HAP-1 (cell line): ENCODE data around the gene KLF17.
A peak's percentile ranks its signal among the peaks of the same experiment; 100 is the strongest.

Experiments
- DNase-seq, 2 experiments: peaks; one replicate each; pipeline ENCODE4 v3.0.0-alpha.2; 2016 to 2020; ENCODE audit warnings: low spot score in 2 of 2
- H3K27me3 ChIP-seq: fragments of 250-450 bp; sonication (Bioruptor Pico); 2 replicates; pipeline ENCODE4 v1.5.1; 2020; ENCODE audit warnings: low read depth, mild to moderate bottlenecking, moderate library complexity
- H3K36me3 ChIP-seq: fragments of 250-450 bp; sonication (Bioruptor Pico); replicated peaks from 2 replicates; pipeline ENCODE4 v1.5.1; 2020; ENCODE audit warnings: mild to moderate bottlenecking
- H3K4me1 ChIP-seq: fragments of 250-450 bp; sonication (Bioruptor Pico); 2 replicates; pipeline ENCODE4 v1.5.1; 2020; ENCODE audit warnings: mild to moderate bottlenecking
- H3K4me3 ChIP-seq: fragments of 250-450 bp; sonication (Bioruptor Pico); 2 replicates; pipeline ENCODE4 v1.5.1; 2020; ENCODE audit warnings: mild to moderate bottlenecking, moderate library complexity
- H3K9me3 ChIP-seq: fragments of 250-450 bp; sonication (Bioruptor Pico); 2 replicates; pipeline ENCODE4 v1.5.1; 2020; ENCODE audit warnings: mild to moderate bottlenecking, moderate library complexity
- in situ Hi-C: fragments of 300-500 bp; cut with MboI; formaldehyde crosslinking; loops from 3 replicates; pipeline ENCODE4 v1.14.3; 2020; ENCODE audit warnings: low sequenced_read_pairs, inconsistent platforms, mixed read lengths

Gene KLF17, protein sequence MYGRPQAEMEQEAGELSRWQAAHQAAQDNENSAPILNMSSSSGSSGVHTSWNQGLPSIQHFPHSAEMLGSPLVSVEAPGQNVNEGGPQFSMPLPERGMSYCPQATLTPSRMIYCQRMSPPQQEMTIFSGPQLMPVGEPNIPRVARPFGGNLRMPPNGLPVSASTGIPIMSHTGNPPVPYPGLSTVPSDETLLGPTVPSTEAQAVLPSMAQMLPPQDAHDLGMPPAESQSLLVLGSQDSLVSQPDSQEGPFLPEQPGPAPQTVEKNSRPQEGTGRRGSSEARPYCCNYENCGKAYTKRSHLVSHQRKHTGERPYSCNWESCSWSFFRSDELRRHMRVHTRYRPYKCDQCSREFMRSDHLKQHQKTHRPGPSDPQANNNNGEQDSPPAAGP

GRCh38 chr1:44118682-44119081, at the start of gene KLF17:
Gene KLF17 (plus strand): TSS chr1:44118821. CDS start chr1:44118908, 87 bp downstream.
- no peak within 1 kb of the TSS for H3K4me3 ChIP-seq
- peaks cover 56% of the 10 kb centered on the region for H3K27me3 ChIP-seq
- no peaks in the 10 kb centered on the region for H3K4me1 ChIP-seq
- no peaks in the 10 kb centered on the region for H3K36me3 ChIP-seq
- no peak for DNase-seq
- H3K9me3 ChIP-seq, result no peaks in the 10 kb centered on the region; the same call in 1 of the 2 replicates
- in situ Hi-C loops, result no loop called here

DNA sequence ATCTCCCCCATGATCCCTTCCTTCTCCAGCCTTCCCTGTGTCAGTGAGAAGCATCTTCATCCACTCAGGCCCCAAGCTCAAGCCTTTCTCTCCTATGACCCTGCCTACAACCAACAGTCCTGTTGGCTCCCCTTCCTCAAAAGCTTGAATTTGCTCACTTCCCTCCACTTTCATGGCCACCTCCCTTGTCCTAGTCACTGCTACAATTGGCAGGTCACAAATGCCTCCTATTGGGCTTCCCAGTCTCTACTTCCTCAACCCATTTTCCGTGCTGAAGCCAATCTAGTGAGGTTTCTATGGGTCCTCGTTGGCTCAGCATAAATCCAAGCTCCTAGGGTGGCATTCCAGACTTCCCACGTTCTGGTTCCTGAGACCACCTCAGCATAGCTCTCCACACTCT, 47.2 kb upstream of the KLF17 start:
- Histone ChIP-seq H3K27me3 (peaks cover 3% of the 10 kb centered on the region; the same call in 1 of the 2 replicates), H3K4me1 (no peaks in the 10 kb centered on the region), H3K36me3 (no peaks in the 10 kb centered on the region), H3K4me3 (no peak overlapping the region), H3K9me3 (no peaks in the 10 kb centered on the region)
- in situ Hi-C loops, result loop anchor here (25.0 kb wide), 1 partner anchor 834 kb away; no protein-coding TSS in a partner anchor
- DNase-seq, result no peak

DNA sequence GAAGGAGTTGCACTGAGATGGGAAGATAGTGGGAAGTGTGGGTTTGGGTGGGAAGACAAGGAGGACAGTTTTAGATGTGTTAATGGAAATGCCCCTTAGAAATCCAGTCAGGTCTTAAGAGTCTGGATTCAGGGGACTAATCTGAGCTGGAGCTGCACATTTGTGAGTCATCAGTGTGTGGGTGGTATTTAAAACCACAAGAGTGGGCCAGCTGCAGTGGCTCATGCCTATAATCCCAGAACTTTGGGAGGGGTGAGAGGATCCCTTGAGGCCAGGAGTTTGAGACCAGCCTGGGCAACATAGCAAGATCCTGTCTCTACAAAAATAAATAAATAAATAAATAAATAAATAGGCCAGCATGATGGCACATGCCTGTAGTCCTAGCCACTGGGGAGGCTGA, 46.4 kb upstream of the KLF17 start:
- H3K4me3 ChIP-seq, result no peak overlapping the region
- no peaks in the 10 kb centered on the region for H3K36me3 ChIP-seq
- H3K9me3 ChIP-seq, result no peaks in the 10 kb centered on the region
- in situ Hi-C loops, result loop anchor here (25.0 kb wide), 1 partner anchor 835 kb away; no protein-coding TSS in a partner anchor
- DNase-seq, result no peak
- H3K4me1 ChIP-seq, result no peaks in the 10 kb centered on the region
- H3K27me3 ChIP-seq, result peaks cover 3% of the 10 kb centered on the region; the same call in 1 of the 2 replicates

DNA sequence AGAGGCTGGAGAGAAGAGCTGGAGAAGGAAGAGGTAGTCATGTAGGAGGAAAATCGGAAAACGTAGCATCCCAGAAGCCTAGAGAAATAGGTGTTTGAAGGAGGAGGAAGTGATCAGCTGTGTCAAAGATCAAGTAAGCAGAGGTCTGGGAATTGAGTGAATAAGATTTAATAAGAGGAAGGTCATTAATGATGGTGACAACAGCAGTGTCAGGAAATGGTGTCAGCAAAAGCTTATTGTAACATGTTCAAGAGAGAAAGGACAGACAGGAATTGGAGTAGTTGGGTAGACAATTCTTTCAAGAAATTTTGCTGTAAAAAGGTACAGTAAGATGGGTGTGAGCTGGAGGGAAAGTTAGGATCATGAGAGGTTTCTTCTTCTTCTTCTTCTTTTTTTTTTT, 45.8 kb upstream of the KLF17 start:
- Histone ChIP-seq H3K4me1 (peaks cover 2% of the 10 kb centered on the region; the same call in 1 of the 2 replicates), H3K4me3 (no peak overlapping the region), H3K9me3 (no peaks in the 10 kb centered on the region), H3K36me3 (no peaks in the 10 kb centered on the region), H3K27me3 (no peaks in the 10 kb centered on the region)
- DNase-seq, result no peak
- in situ Hi-C loops, result loop anchor here (25.0 kb wide), 1 partner anchor 836 kb away; no protein-coding TSS in a partner anchor

- no peaks in the 10 kb centered on the region for H3K36me3 ChIP-seq
- no peak for DNase-seq
- in situ Hi-C loops, result loop anchor here (25.0 kb wide), 1 partner anchor 836 kb away; no protein-coding TSS in a partner anchor
- H3K9me3 ChIP-seq, result no peaks in the 10 kb centered on the region
- H3K4me3 ChIP-seq, result no peak overlapping the region
- peaks cover 5% of the 10 kb centered on the region; the same call in 1 of the 2 replicates for H3K4me1 ChIP-seq
- no peaks in the 10 kb centered on the region for H3K27me3 ChIP-seq
Observed at GRCh38 chr1:44073528-44073927, 45.1 kb upstream of the KLF17 start.

DNA sequence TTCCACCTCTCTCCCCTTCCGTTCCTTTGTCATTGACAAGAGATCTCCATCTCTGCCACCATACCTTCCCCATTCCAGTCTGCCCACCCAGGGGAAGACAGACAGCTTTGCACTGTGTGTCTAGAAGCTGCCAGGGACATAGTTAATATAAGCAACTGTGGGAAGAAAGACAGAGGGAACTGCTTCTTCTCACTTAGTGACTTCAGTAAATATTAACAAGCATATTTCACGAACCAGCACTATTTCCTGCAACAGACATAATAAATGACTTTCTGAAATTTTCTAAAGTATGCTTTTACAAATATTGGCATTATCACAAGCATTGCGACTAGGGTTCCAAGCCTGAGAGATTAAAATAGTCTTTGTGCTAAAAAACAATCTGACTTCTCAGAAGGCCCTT, 44.2 kb upstream of the KLF17 start:
- Histone ChIP-seq H3K4me3 (no peak overlapping the region), H3K4me1 (peaks cover 5% of the 10 kb centered on the region; the same call in 1 of the 2 replicates), H3K36me3 (no peaks in the 10 kb centered on the region), H3K27me3 (no peaks in the 10 kb centered on the region), H3K9me3 (no peaks in the 10 kb centered on the region)
- DNase-seq, result no peak
- in situ Hi-C loops, result loop anchor here (25.0 kb wide), 1 partner anchor 837 kb away; no protein-coding TSS in a partner anchor

DNA sequence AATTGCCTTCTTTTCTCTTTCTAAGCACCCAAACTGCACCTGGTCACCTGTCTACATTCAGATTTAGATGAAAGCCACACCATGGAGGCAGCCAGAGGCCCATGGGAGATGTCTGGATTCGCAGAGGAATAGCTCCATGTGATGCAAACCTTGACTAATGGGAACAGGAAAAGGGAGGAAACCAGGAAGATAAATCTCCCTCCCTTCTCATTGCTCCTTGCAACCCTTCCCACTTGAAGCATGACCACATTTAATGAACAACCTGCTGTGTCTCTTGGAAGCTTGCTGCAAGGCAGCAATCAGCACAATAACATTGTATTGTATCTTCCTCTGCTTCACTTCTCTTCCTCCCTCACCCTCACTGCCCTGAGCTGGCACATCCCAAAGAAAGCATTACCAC, 42.6 kb upstream of the KLF17 start:
- Histone ChIP-seq H3K36me3 (no peaks in the 10 kb centered on the region), H3K27me3 (no peaks in the 10 kb centered on the region), H3K9me3 (no peaks in the 10 kb centered on the region), H3K4me3 (no peak overlapping the region), H3K4me1 (peaks cover 5% of the 10 kb centered on the region; the same call in 1 of the 2 replicates)
- DNase-seq, result no peak
- in situ Hi-C loops, result no loop called here

GRCh38 chr1:44077421-44077820, 41.2 kb upstream of the KLF17 start:
- H3K36me3 ChIP-seq, result no peaks in the 10 kb centered on the region
- H3K4me1 ChIP-seq, result peaks cover 5% of the 10 kb centered on the region; the same call in 1 of the 2 replicates
- in situ Hi-C loops, result no loop called here
- DNase-seq, result no peak
- H3K9me3 ChIP-seq, result no peaks in the 10 kb centered on the region
- H3K27me3 ChIP-seq, result peaks cover 7% of the 10 kb centered on the region
- H3K4me3 ChIP-seq, result no peak overlapping the region

DNA sequence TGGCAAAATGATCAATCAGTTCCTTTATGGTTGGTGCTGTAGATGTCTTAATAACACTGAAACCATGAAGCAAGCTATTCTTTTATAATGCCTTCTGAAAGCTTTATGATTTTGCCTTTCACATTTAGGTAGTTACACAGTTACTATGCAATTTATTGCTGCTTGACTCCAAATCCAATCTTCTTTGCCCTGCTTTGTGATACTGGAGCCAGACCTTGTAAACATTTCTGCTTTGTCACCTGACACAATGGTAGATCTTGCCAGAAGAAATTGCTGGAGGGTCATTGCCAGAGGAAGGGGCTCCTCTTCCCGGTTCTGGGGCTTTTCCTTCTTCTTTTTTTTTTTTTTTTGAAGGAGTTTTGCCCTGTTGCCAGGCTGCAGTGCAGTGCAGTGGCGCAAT, 40.5 kb upstream of the KLF17 start:
- Histone ChIP-seq H3K4me3 (no peak overlapping the region), H3K4me1 (peaks cover 5% of the 10 kb centered on the region; the same call in 1 of the 2 replicates), H3K9me3 (no peaks in the 10 kb centered on the region), H3K27me3 (peaks cover 7% of the 10 kb centered on the region), H3K36me3 (no peaks in the 10 kb centered on the region)
- in situ Hi-C loops, result no loop called here
- peak; percentile 32 to 54 for DNase-seq

- Histone ChIP-seq H3K36me3 (no peaks in the 10 kb centered on the region), H3K27me3 (peaks cover 7% of the 10 kb centered on the region), H3K4me3 (no peak overlapping the region), H3K4me1 (peaks cover 5% of the 10 kb centered on the region; the same call in 1 of the 2 replicates), H3K9me3 (no peaks in the 10 kb centered on the region)
- DNase-seq, result no peak
- in situ Hi-C loops, result no loop called here
Observed at GRCh38 chr1:44079566-44079965, 39.1 kb upstream of the KLF17 start.

- DNase-seq, result no peak
- H3K4me3 ChIP-seq, result no peak overlapping the region
- in situ Hi-C loops, result no loop called here
Observed at GRCh38 chr1:44084998-44085675, 33.5 kb upstream of the KLF17 start.

GRCh38 chr1:44086692-44087474, 31.7 kb upstream of the KLF17 start:
- no peaks in the 10 kb centered on the region for H3K4me1 ChIP-seq
- no peak overlapping the region for H3K4me3 ChIP-seq
- no peaks in the 10 kb centered on the region for H3K9me3 ChIP-seq
- no peak for DNase-seq
- H3K36me3 ChIP-seq, result no peaks in the 10 kb centered on the region
- in situ Hi-C loops, result no loop called here
- H3K27me3 ChIP-seq, result peaks cover 5% of the 10 kb centered on the region

More at GRCh38 chr1:44084998-44085675, 33.5 kb upstream of the KLF17 start:
- H3K9me3 ChIP-seq, result no peaks in the 10 kb centered on the region
- H3K27me3 ChIP-seq, result peaks cover 7% of the 10 kb centered on the region
- no peaks in the 10 kb centered on the region for H3K4me1 ChIP-seq
- H3K36me3 ChIP-seq, result no peaks in the 10 kb centered on the region

- no peak overlapping the region for H3K4me3 ChIP-seq
- no peaks in the 10 kb centered on the region for H3K9me3 ChIP-seq
- H3K4me1 ChIP-seq, result no peaks in the 10 kb centered on the region
- in situ Hi-C loops, result no loop called here
- H3K36me3 ChIP-seq, result no peaks in the 10 kb centered on the region
- DNase-seq, result peak in 1 of 2 experiments; percentile 26
- H3K27me3 ChIP-seq, result peaks cover 12% of the 10 kb centered on the region
Observed at GRCh38 chr1:44089371-44090048, 29.1 kb upstream of the KLF17 start.
